Skeletal muscle satellite cell (primary cell): Measurements from ENCODE around the gene TBCA.

Experiments used
- H3K27me3 ChIP-seq: 2 replicates; pipeline ENCODE4 v1.7.0; 2013; ENCODE audit warnings: low read length; ENCODE audit not compliant: control insufficient read depth, insufficient read depth
- H3K36me3 ChIP-seq: 2 replicates; pipeline ENCODE4 v1.7.0; 2013; ENCODE audit warnings: mild to moderate bottlenecking, control low read depth, low read length; ENCODE audit not compliant: insufficient read depth
- H3K4me1 ChIP-seq: 2 replicates; pipeline ENCODE4 v1.7.0; 2013; ENCODE audit warnings: low read length; ENCODE audit not compliant: control insufficient read depth, insufficient read depth
- H3K4me2 ChIP-seq: 2 replicates; pipeline ENCODE4 v1.7.0; 2013; ENCODE audit warnings: mild to moderate bottlenecking, low read length
- H3K4me3 ChIP-seq: 2 replicates; pipeline ENCODE4 v1.7.0; 2013; ENCODE audit warnings: low read length
- H3K9ac ChIP-seq: 2 replicates; pipeline ENCODE4 v1.7.0; 2013; ENCODE audit warnings: mild to moderate bottlenecking, low read depth, low read length, moderate library complexity
- H3K9me3 ChIP-seq: replicated peaks from 2 replicates; pipeline ENCODE4 v1.7.0; 2013; ENCODE audit warnings: mild to moderate bottlenecking, control low read depth, low read length

The TBCA gene

GRCh38 chr5:77785229-77785628 is 9.1 kb upstream of the TBCA start:
- H3K36me3 ChIP-seq: no peaks in the 10 kb centered on the region
- peaks cover 12% of the 10 kb centered on the region for H3K27me3 ChIP-seq
- H3K9me3 ChIP-seq: no peaks in the 10 kb centered on the region
- H3K4me2 ChIP-seq: no peak overlapping the region
- no peak overlapping the region for H3K9ac ChIP-seq
- H3K4me3 ChIP-seq: no peak overlapping the region
- H3K4me1 ChIP-seq: no peaks in the 10 kb centered on the region

GRCh38 chr5:77784735-77785134 is 8.6 kb upstream of the TBCA start:
- Histone ChIP-seq H3K27me3 (peaks cover 12% of the 10 kb centered on the region), H3K4me1 (no peaks in the 10 kb centered on the region), H3K9ac (no peak overlapping the region), H3K4me3 (no peak overlapping the region), H3K36me3 (no peaks in the 10 kb centered on the region), H3K9me3 (no peaks in the 10 kb centered on the region), H3K4me2 (no peak overlapping the region)

GRCh38 chr5:77781076-77781475 is 4.9 kb upstream of the TBCA start:
- Histone ChIP-seq H3K4me2 (no peak overlapping the region), H3K4me3 (no peak overlapping the region), H3K9ac (no peak overlapping the region), H3K9me3 (no peaks in the 10 kb centered on the region), H3K36me3 (no peaks in the 10 kb centered on the region), H3K27me3 (peaks cover 3% of the 10 kb centered on the region), H3K4me1 (peaks cover 5% of the 10 kb centered on the region)

- Histone ChIP-seq H3K4me1 (peaks cover 17% of the 10 kb centered on the region), H3K27me3 (peaks cover 3% of the 10 kb centered on the region), H3K9ac (no peak overlapping the region), H3K36me3 (peaks cover 1% of the 10 kb centered on the region), H3K4me3 (no peak overlapping the region), H3K4me2 (no peak overlapping the region), H3K9me3 (no peaks in the 10 kb centered on the region)
Observed at GRCh38 chr5:77778881-77779438, 2.8 kb upstream of the TBCA start.

GRCh38 chr5:77778398-77778797 is 2.3 kb upstream of the TBCA start:
- Histone ChIP-seq H3K4me1 (peaks cover 22% of the 10 kb centered on the region), H3K36me3 (peaks cover 5% of the 10 kb centered on the region), H3K9me3 (no peaks in the 10 kb centered on the region), H3K9ac (no peak overlapping the region), H3K4me3 (no peak overlapping the region), H3K4me2 (no peak overlapping the region), H3K27me3 (peaks cover 3% of the 10 kb centered on the region)

- H3K27me3 ChIP-seq: peaks cover 3% of the 10 kb centered on the region
- H3K36me3 ChIP-seq: peaks cover 5% of the 10 kb centered on the region
- H3K4me1 ChIP-seq: peaks cover 23% of the 10 kb centered on the region
- no peaks in the 10 kb centered on the region for H3K9me3 ChIP-seq
- H3K4me2 ChIP-seq: no peak overlapping the region
- no peak overlapping the region for H3K4me3 ChIP-seq
- H3K9ac ChIP-seq: no peak overlapping the region
Observed at GRCh38 chr5:77777911-77778310, 1.8 kb upstream of the TBCA start.

GRCh38 chr5:77777281-77777892 is 1.2 kb upstream of the TBCA start:
- Histone ChIP-seq H3K9ac (no peak overlapping the region), H3K36me3 (peaks cover 5% of the 10 kb centered on the region), H3K9me3 (no peaks in the 10 kb centered on the region), H3K4me1 (peaks cover 23% of the 10 kb centered on the region), H3K4me2 (no peak overlapping the region), H3K4me3 (no peak overlapping the region), H3K27me3 (peaks cover 3% of the 10 kb centered on the region)

- Histone ChIP-seq H3K27me3 (no peaks in the 10 kb centered on the region), H3K4me2 (peak overlapping the region; percentile 92), H3K4me3 (peak overlapping the region; percentile 75), H3K9ac (peak overlapping the region; percentile 95), H3K9me3 (no peaks in the 10 kb centered on the region), H3K36me3 (peaks cover 6% of the 10 kb centered on the region), H3K4me1 (peaks cover 23% of the 10 kb centered on the region)
Observed at GRCh38 chr5:77776554-77777206, 541 bp upstream of the TBCA start.

- Histone ChIP-seq H3K9me3 (no peaks in the 10 kb centered on the region), H3K4me3 (peak overlapping the region; percentile 75), H3K27me3 (no peaks in the 10 kb centered on the region), H3K9ac (peak overlapping the region; percentile 95), H3K4me1 (peaks cover 23% of the 10 kb centered on the region), H3K36me3 (peaks cover 17% of the 10 kb centered on the region), H3K4me2 (peak overlapping the region; percentile 92)
Observed at GRCh38 chr5:77774981-77775789, 954 bp downstream of the TBCA start.

- H3K9ac ChIP-seq: peak overlapping the region; percentile 95
- no peaks in the 10 kb centered on the region for H3K27me3 ChIP-seq
- peak overlapping the region; percentile 92 for H3K4me2 ChIP-seq
- peaks cover 23% of the 10 kb centered on the region for H3K4me1 ChIP-seq
- H3K9me3 ChIP-seq: no peaks in the 10 kb centered on the region
- H3K4me3 ChIP-seq: no peak overlapping the region
- peaks cover 22% of the 10 kb centered on the region for H3K36me3 ChIP-seq
Observed at GRCh38 chr5:77773734-77774280, 2.3 kb downstream of the TBCA start.

- H3K4me2 ChIP-seq: no peak overlapping the region
- no peak overlapping the region for H3K9ac ChIP-seq
- H3K36me3 ChIP-seq: peaks cover 28% of the 10 kb centered on the region
- peaks cover 23% of the 10 kb centered on the region for H3K4me1 ChIP-seq
- no peaks in the 10 kb centered on the region for H3K27me3 ChIP-seq
- no peak overlapping the region for H3K4me3 ChIP-seq
- H3K9me3 ChIP-seq: no peaks in the 10 kb centered on the region
Observed at GRCh38 chr5:77772729-77773128, 3.4 kb downstream of the TBCA start.
